Neural cell (in vitro differentiated cells): ENCODE measurements around the gene LRRC71.

ENCODE experiments used
- CTCF ChIP-seq: fragments of 450-650 bp; IDR thresholded peaks from 2 replicates; pipeline ENCODE4 v1.5.1; 2014; ENCODE audit warnings: antibody characterized with exemption, mild to moderate bottlenecking, moderate library complexity; ENCODE audit not compliant: poor library complexity, severe bottlenecking
- EP300 ChIP-seq: fragments of 450-650 bp; conservative IDR thresholded peaks from 2 replicates; pipeline ENCODE4 v1.6.1; 2014; ENCODE audit warnings: antibody characterized with exemption, mild to moderate bottlenecking, moderate library complexity; ENCODE audit not compliant: poor library complexity, severe bottlenecking
- EZH2 ChIP-seq: fragments of 200-600, 300-800 bp; shearing (Covaris generic), sonication (generic); IDR thresholded peaks from 2 replicates; pipeline ENCODE4 v1.6.1; 2014; ENCODE audit warnings: antibody characterized with exemption, low read length, borderline replicate concordance, mild to moderate bottlenecking; ENCODE audit not compliant: insufficient read depth, poor library complexity, severe bottlenecking
- MXI1 ChIP-seq: fragments of 450-650 bp; conservative IDR thresholded peaks from 2 replicates; pipeline ENCODE4 v1.6.1; 2014; ENCODE audit warnings: antibody characterized with exemption, mild to moderate bottlenecking; ENCODE audit not compliant: poor library complexity, severe bottlenecking
- POLR2AphosphoS5 ChIP-seq: IDR thresholded peaks from 2 replicates; pipeline ENCODE4 v1.6.1; 2012
- REST ChIP-seq: IDR thresholded peaks from 2 replicates; pipeline ENCODE4 v1.6.1; 2012; ENCODE audit warnings: borderline replicate concordance

- no peak for TF ChIP-seq EP300
- TF ChIP-seq EZH2 = no peak
- TF ChIP-seq CTCF = no peak
- no peak for TF ChIP-seq MXI1
- TF ChIP-seq POLR2AphosphoS5 = no peak
- TF ChIP-seq REST = no peak
Observed at GRCh38 chr1:156912861-156913808, 7.3 kb upstream of the LRRC71 start.
